ENCODE results near the gene ZBTB44. TPM values are rescaled to one million over a fixed set of nuclear protein-coding genes. Genes with fewer than 3 reads are reported as not detected.
"Not testable (repeated sequence)": the region's sequence is repeated elsewhere in the genome, so short reads cannot be mapped to it uniquely, and the experiment has no call there.

Gene ZBTB44
- total RNA-seq, 2 donors from 2014 or later: 27.7 to 48.5 TPM

GRCh38 chr11:130246270-130246669 lies 68.4 kb downstream of the ZBTB44 start:
- TF ChIP-seq, protein P1, sequence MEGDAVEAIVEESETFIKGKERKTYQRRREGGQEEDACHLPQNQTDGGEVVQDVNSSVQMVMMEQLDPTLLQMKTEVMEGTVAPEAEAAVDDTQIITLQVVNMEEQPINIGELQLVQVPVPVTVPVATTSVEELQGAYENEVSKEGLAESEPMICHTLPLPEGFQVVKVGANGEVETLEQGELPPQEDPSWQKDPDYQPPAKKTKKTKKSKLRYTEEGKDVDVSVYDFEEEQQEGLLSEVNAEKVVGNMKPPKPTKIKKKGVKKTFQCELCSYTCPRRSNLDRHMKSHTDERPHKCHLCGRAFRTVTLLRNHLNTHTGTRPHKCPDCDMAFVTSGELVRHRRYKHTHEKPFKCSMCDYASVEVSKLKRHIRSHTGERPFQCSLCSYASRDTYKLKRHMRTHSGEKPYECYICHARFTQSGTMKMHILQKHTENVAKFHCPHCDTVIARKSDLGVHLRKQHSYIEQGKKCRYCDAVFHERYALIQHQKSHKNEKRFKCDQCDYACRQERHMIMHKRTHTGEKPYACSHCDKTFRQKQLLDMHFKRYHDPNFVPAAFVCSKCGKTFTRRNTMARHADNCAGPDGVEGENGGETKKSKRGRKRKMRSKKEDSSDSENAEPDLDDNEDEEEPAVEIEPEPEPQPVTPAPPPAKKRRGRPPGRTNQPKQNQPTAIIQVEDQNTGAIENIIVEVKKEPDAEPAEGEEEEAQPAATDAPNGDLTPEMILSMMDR (IDR thresholded peaks at IDR 0.05): no peak

GRCh38 chr11:130245375-130245774 lies 69.3 kb downstream of the ZBTB44 start:
- not testable (repeated sequence) for DNase-seq (ENCODE audit: low spot score); H3K9me3 ChIP-seq; H3K27me3 ChIP-seq; H3K27ac ChIP-seq; H3K36me3 ChIP-seq; H3K4me3 ChIP-seq
- peaks cover 0 to 25% of the 10 kb centered on the region in 2 donors for H3K4me1 ChIP-seq

More at GRCh38 chr11:130246270-130246669, 68.4 kb downstream of the ZBTB44 start:
- Histone ChIP-seq H3K4me3 (no peak overlapping the region), H3K36me3 (no peaks in the 10 kb centered on the region), H3K27ac (no peak overlapping the region), H3K27me3 (no peaks in the 10 kb centered on the region), H3K4me1 (peaks cover 0 to 25% of the 10 kb centered on the region in 2 donors), H3K9me3 (no peaks in the 10 kb centered on the region)
- no peak for DNase-seq (ENCODE audit: low spot score)

DNA sequence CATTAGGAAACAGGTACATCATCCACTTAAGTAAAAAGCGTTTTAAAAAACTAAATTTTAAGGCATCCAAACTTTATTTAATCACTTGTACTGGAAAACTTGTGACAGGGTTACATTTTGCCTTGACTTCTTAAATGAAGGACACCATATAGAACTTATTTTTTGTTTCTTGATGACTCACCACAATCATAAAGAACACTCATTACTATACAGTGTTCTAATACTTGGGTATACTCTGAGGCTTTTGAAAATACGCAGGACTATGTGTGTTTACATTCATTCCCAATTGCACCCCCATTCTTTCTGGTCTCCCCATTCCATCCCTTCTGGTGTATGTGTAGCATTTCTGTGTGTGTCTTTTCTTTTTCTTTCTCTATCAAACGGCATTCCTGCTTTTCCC lies 69.9 kb downstream of the ZBTB44 start:
- Histone ChIP-seq H3K36me3 (no peaks in the 10 kb centered on the region), H3K27ac (no peak overlapping the region), H3K9me3 (no peaks in the 10 kb centered on the region), H3K27me3 (no peaks in the 10 kb centered on the region), H3K4me1 (peaks cover 0 to 25% of the 10 kb centered on the region in 2 donors), H3K4me3 (no peak overlapping the region)
- DNase-seq (ENCODE audit: low spot score): no peak
- TF ChIP-seq, protein P1 (IDR thresholded peaks at IDR 0.05): no peak

GRCh38 chr11:130243816-130244215 lies 70.9 kb downstream of the ZBTB44 start:
- TF ChIP-seq, protein P1 (IDR thresholded peaks at IDR 0.05): no peak
- no peak for DNase-seq (ENCODE audit: low spot score)
- H3K9me3 ChIP-seq: no peaks in the 10 kb centered on the region
- H3K4me1 ChIP-seq: peaks cover 0 to 25% of the 10 kb centered on the region in 2 donors
- H3K27ac ChIP-seq: no peak overlapping the region
- H3K36me3 ChIP-seq: peaks cover 8% of the 10 kb centered on the region
- H3K4me3 ChIP-seq: no peak overlapping the region
- no peaks in the 10 kb centered on the region for H3K27me3 ChIP-seq

DNA sequence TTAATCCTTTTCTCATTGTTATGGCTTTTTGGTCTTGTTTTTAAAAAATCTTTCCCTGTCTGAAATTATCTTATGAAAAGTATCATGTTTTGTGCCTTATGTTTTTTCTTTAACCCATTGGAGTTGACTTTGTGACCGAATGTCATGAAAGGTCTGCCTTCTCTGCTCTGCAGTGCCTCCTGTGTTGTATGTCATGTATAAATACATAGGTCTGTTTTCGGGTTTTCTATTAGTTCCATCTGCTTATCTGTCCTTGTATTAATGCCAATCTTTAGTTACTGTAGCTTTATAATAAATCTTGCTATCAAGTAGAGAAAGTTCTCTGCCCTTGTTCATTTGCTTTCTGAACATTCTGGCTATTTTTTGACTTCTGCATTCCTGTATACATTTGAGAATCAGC lies 73.0 kb downstream of the ZBTB44 start:
- TF ChIP-seq, protein P1 (IDR thresholded peaks at IDR 0.05): no peak
- H3K36me3 ChIP-seq: peaks cover 17% of the 10 kb centered on the region
- H3K9me3 ChIP-seq: no peaks in the 10 kb centered on the region
- peaks cover 0 to 16% of the 10 kb centered on the region in 2 donors for H3K4me1 ChIP-seq
- no peaks in the 10 kb centered on the region for H3K27me3 ChIP-seq
- no peak overlapping the region for H3K4me3 ChIP-seq
- no peak overlapping the region for H3K27ac ChIP-seq
- DNase-seq (ENCODE audit: low spot score): no peak

GRCh38 chr11:130237282-130238006 lies 77.3 kb downstream of the ZBTB44 start:
- Histone ChIP-seq H3K4me1 (no peaks in the 10 kb centered on the region), H3K9me3 (no peaks in the 10 kb centered on the region), H3K27ac (no peak overlapping the region), H3K27me3 (no peaks in the 10 kb centered on the region), H3K36me3 (peaks cover 29% of the 10 kb centered on the region), H3K4me3 (no peak overlapping the region)
- TF ChIP-seq, protein P1 (IDR thresholded peaks at IDR 0.05): no peak
- DNase-seq (ENCODE audit: low spot score): no peak

Data from right atrium auricular region (tissue), 2 donors.